Activated CD8-positive, alpha-beta memory T cell treated with anti-CD3 and anti-CD28 coated beads for 4 hours (primary cell): ENCODE results near the gene PRDM2.
A peak's percentile ranks its signal among the peaks of the same experiment; 100 is the strongest.
"Not testable (repeated sequence)": the region's sequence is repeated elsewhere in the genome, so short reads cannot be mapped to it uniquely, and the experiment has no call there.

ENCODE experiments used
- DNase-seq, 2 donors: peaks; one replicate each; pipeline ENCODE4 v3.0.0-alpha.2; 2020; ENCODE audit warnings: low read depth in 2 of 2

PRDM2 gene

DNA sequence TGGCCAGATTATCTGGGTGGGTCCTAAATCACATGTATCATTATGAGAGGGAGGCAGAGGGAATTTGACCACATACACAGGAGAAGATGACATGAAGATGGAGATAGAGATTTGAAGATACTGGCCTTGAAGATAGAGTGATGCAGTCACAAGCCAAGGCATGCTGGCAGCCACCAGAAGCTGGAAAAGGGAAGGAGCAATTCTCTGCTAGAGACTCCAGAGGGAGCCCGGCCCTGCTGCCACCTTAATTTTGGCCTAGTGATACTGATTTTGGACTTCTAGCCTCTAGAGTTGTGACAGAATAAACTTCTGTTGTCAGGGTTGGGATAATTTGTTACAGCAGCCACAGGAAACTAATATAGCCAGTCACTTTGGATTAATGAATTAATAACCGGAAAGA lies 2.2 kb upstream of the PRDM2 start:
- no peak for DNase-seq

DNA sequence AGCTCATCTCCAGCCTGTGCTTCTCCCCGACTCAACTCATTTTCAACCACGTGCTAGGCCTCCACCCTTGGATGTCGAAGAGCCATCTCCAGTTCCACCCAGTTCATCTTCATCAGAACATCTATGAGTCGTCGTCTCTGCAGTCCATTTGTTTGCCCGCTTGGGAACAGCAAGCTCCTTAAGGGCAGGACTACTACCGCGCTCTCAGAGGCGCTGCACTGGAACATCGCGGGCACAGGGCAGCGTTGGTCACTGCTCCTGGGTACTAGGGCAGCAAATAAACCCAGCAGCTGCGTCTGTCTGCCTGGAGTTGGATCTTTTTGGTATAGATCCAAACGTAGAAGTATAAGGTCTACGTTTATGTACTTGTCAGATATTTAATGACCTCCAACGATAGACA lies 478 bp upstream of the PRDM2 start:
- no peak for DNase-seq

DNA sequence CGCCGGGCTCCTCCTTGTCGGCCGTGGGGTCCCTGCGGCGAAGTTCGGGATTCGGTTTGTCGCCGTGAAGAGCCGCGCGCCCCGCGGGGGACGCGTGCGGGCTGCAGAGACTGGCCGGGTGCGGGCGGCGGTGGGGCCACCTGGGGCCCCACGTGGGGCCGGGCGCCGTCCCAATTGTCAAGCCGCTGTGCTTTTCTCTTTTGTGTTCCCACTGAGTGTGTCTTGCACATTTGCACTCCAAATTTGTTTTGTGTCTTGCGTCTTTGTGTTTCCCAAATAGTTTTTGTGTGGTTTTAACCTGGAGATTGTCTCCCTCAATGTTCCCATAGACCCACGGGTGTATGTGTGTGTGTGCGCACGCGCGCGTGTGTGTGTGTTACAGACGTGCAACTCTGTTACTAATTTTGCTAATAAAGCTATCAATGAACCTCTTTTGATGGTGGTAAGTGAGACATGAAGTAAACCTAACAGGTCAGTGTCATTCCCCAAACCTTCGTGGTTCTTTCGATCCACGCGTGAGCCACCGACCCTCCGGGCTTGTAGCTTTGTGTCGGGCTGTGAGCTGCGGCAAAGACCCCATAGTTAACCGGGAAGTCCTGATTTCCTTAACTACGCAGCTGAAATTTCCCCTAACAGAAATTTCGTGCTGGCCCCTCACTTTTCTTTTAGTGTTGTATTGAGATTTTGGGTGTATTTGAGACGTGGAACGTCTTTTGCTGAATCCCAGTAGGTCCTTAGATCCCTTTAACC lies 708 bp downstream of the PRDM2 start:
- peak in 1 of 2 donors; percentile 4 for DNase-seq

DNA sequence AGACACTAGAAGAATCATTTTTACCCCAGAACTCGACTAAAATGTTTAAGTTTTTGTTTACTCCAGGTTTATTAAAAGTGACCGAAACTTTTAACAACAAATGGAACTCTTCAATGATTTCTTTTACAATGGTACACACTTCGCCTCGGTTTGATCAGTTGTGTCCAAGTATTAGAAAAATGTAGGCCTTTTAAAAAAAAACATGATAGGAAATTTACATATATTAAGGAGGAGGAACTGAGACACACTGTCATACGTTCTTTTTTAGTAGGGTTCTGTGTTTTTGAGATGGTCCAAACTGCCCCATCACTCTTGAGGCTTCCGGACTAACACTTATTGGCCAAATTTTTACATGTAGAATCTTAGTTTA lies 1.3 kb downstream of the PRDM2 start:
- DNase-seq: no peak

DNA sequence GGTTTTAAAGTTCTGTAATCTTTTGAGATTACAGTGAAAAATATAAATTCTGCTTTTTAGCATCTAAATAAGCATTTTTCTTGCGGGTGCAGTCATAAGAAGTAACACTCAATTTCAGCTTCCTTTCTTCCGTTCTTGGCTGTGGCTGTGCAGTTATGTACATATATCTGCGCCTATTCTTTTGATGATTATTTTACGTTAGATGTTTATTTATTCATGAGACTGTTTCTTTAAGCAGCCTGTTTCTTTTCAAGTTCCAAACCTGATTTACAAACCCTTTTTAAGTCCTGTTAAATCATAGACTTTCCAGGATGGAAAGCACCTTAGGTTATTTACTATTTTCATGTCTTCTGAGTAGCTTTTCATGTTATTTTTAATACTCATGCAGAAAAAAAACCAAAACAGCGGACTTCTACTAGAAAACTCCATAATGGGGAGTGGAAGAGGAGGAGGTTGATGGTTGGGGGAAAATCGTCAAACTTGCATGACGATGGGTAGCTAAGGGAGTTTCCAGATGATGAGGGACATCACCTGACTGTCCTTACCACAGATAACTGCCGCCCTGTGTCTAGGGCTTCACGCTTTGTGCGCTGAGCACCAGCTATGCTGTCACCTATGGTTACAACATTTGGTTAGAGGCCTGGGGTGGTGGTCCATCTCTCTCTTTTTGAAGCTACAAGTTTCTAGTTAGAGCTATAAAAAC lies 2.6 kb downstream of the PRDM2 start:
- peak in 1 of 2 donors; percentile 42 for DNase-seq

DNA sequence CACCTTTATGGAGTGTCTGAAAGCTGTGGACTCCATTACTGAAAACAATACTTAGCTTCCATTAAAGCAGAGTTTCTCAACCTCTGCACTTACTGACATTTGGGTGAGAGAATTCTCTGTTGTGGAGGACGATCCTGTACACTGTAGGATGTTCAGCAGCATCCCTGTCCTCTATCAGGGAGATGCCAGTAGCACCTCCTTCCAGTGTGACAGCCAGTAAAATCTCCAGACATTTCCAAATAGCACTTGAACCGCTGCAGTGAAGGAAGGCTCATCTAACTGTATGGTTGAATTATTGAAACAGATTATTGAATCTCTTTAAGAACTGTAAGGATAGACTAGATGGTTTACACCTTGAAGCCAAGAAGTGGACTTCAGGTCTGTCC lies 3.1 kb downstream of the PRDM2 start:
- no peak for DNase-seq

DNA sequence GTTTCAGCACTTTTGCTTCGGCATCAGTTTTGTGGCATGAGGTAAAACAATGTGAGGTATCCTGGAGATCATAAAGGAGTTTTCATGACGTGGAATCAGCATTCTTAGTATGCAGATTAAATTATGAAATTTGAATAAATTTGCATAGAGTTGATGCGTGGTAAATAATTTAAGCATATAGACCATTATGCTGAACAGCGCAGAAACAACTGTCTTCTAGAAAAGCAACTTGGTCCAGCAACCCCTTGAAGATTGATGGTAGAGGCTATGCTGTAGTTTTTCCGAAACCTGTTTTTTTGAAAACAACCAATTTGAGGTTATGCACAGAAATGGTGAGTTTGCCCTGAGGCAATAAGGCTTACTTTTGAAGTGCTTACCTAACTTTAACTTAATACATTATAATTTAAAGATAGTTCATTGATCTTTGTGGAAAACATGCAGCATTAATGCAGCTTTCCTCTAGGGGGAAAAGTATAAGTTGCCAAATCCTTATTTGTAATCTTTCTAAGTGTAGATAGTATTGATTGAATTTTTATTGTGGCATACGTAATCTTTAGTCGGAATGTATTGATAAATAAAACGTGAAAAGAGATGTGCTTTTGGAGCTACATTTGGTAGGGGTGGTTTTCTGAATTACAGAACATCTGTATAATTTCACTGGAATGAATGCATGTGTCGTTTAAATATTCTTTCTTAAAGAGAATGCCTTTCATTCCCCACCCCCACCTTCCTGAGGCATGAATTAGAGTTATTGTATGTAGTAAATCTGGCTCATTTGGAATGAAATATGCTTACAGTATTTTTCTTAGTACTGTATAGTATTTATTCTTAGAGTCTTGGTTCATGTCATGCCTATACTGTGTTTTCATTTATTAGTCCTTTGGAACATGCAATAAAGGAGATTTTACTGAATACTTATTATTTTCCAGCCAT lies 3.8 kb downstream of the PRDM2 start:
- DNase-seq: no peak

DNA sequence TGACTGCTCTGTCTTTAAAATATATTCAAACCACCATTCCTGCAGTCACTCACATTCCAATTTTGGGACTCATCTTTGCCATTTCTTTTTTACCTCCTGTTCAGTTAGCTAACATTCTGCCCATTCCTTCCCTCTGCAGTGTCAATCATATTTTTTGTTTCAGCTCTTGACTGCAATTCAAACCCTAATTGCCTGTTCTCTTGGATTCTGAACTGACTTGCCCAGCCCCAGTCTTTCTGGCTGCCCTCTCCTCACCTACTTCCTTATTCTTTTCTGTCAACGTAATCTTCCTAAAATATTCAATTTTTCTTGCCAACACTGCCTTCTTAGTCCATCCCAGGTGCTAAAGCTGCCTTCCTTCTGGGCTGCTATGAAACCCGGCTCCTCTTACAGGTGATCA lies 6.1 kb downstream of the PRDM2 start:
- DNase-seq: no peak

DNA sequence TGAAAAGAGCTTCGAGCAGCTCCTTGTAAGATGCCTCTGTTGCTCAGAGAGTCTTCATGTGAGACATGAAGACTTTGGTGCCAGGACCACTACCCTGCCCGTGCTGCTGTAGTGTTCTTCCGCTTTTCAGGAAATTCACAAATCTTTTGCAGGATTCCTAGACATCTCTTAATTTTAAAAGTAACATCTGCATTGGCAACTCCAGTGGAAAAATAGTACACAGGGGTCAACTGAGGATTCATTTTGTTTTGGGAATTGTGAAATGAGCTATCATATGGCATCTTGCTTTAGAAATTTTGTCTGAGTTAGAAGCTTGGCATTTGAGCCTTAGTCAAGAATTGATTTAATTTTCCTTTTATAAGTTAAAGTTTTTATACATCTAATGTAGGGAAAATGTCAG lies 7.2 kb downstream of the PRDM2 start:
- DNase-seq: no peak

DNA sequence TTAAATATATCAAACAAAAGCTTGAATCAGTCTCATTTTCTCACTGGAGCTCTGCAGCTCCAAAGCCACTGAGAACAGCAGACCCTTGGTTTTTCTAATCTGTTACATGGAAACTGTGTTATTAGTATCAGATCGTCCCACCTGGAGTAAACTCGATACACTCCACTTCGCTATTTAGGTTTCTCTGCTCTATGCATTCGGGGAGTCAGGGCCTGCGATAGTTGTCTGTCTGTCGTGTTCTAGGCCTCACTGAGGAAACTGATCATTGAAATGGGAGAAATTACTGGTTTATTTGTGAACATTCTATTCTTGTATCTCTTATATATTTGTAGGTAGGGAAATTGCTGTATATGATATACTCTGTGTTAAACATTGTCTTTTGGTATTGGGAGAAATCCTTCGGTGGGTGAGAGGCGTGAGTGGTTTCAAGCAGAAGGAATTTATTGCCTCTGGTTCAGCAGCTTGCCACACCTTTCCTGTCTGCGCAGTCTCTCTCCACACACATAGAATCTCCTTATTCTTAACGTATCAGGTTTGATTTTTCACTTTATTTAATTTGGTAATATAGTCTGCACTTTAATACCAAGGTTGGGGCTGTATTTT lies 8.5 kb downstream of the PRDM2 start:
- DNase-seq: no peak

DNA sequence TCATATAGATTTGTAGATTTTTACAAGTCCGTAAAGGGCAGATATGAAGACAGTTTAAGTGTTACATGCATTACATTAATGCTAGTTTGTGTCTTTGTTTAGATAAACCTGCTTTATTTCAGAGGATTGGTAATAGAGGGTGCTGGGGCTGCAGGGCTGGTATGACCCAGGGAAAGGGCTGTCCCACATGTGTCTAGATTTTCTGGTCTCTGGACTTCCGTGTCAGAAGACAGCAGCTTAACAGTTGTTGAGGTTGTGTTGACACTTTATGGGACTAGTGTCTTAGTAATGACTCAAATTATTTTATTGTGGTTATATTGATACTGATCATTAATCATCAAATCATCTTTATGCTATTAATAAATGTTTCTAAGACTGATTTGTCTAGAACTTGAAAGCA lies 10.1 kb downstream of the PRDM2 start:
- no peak for DNase-seq

DNA sequence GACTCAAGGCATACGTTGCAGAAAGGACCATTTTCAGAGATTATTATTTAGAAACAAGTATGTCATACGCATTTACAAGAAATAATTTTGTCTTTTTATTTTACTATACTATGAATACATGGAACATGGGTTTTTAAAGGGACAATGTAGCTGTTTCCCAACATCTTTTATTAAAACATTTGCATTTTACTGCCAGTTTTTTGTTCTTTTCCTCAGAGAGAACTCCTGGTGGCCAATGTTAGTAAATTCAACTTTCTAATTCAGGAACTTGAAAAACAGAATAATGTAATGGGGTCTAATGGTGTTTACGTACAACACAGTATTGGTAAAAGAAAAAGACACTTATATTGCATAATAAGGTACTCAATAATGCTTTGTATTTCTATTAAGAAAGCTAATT lies 14.9 kb downstream of the PRDM2 start:
- no peak for DNase-seq

DNA sequence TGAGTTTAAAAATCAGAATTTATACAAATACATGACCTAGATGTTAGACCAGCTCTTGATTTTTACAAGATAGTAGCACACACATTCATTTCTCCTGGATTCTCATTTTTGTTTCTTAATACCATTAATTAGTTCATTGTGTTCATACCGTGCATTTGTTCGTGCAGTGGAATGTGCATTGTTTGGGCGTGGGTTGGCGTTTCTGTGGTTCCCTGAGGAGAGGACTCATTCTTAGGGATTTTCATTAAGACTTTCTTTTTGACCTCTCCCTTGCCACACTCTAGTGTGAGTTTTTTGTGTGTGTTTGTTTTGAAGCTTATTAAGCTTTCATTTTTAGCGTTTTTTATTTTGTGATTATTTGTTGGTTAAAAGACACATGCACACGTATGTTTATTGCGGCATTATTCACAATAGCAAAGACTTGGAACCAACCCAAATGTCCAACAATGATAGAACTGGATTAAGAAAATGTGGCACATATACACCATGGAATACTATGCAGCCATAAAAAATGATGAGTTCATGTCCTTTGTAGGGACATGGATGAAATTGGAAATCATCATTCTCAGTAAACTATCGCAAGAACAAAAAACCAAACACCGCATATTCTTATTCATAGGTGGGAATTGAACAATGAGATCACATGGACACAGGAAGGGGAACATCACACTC lies 15.8 kb downstream of the PRDM2 start:
- not testable (repeated sequence) for DNase-seq

DNA sequence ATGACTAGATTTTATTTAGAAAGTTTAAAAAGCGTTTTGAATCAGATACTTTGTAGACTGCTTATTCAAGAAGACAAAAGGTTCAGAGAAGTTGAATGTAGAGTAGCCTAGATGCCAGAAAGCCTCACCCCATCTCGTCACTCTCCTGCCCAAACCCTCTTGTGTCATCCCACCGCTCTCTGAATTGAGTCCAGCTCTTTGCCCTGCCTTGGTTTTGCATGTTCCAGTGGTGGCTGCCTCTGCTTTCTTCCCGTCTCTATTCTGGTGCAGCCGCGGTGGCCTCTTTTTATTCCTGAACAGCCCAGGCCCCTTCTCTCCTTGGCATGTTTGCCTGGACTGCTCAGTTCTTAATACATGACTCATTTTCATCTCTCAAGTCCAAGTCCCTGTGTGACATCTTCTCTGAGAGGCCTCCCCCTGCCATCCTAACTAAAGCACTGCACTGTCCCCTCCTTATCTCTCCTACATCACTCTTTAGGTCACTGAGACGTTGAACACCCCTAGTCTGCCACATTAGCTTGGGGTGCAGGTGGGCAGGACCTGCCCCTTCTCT lies 22.9 kb downstream of the PRDM2 start:
- DNase-seq: no peak

DNA sequence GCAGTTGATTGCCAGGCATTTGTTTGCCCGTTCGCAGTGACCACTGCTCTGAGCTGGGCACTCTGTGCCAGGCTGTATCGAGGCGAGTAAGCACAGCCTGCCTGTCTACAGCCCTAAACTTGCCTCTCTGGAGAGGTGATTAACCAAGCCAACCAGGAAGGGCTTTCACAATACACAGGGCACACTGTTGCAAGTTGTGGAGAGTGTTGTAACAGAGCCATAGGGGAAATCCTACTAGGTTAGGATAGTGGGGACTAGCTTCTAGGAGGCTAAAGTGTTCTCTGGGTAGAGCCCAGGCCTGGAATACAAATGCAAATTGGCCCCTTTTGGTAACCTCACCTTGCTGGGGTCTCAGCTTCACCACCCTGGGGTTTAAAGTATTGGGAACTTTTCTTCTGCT lies 23.8 kb downstream of the PRDM2 start:
- DNase-seq: no peak

DNA sequence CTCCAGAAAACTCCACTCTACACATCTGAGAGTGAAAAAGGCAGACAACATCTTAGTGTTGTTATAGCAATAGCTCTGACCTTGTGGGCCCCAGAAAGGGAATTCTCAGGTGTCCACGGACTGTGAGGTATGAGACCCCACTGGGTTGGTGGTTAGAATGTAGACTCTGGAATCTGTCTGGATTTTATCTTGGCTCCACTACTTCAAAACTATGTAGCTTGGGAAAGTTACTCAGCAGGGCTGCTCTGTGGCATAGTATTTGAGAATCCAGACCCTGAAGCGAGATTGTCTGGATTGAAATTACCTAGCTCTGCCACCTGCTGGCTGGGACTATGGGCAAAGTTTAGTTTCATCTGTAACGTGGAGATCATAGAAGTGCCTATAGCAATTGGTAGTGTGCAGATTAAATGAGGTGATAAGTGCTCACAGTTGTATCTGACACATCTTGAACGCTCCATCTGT lies 25.8 kb downstream of the PRDM2 start:
- no peak for DNase-seq

DNA sequence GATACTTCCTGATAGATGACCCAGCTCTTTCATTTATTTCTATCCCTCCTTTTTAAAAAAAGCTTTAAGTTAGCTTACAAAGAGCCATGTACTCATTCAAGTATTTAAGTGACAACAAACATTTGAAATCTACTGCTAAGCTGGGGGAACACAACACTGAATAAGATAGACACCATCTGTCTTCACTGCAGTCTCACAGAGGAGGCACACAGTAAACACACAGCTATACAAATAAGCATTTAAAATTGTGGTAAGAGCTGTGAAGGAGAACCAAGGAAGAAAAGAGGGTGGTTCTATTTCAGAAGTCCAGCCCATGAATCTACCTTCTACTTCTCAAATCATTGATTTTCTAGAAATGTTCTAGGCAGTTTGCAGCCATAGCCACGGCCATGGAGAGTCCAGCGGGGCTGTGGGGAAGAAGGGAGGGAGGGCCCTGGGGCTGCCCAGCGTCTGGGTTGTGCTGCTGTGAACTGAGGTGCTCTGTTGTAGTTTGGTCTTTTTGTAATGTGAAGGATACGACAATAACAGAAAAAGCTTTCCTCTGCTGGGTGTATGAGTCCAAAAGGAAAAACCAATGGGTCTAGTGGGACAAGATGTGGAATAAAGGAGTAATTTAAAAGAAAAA lies 28.2 kb downstream of the PRDM2 start:
- DNase-seq: no peak

DNA sequence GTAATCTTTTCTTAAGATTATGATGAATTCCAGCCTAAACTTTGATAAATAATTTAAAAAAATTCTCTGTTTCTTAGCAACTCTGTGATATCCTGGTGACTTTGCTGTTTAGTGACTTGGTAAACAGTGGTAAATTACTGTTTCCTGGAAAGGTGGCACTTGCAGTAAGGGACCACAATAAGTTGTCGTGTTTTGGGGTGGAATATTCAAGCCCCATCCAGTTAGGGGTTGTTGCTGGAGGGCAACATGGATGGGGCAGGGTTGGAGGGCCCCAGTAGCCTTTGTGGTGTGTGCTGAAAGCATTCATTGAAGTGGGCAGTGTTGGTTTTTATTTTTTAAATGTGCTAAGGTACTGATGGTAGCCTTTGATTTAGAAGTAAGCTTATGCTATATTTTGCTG lies 30.3 kb downstream of the PRDM2 start:
- no peak for DNase-seq

DNA sequence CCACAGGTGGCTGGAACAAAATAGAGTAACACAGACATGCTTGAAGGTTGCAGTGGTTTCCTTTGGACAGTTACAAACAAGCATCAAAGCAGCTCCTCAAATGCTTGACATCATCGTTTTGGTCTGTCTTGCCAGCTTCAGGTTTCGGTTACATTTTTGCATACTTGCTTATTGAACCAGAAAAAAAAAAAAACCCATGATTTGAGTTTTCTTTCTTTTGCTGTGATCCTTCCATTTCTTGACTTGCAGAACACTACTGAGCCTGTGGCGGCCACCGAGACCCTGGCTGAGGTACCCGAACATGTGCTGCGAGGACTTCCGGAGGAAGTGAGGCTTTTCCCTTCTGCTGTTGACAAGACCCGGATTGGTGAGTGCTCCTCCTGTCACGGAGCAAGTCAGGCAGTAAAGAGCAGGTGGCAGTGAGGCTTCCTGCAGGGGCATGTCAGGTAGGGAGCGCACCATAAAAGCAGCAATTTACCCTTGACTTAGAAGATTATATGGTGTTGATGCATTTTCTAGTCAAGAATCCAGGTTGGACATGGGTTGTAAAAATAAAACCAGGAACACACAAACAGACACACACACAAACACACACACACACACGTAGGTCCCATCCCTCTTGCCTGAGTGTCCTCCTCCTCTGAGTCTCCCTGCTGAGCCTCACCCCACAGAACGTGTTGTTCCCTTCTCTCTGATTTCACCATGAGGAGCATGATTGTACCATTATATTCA lies 30.9 kb downstream of the PRDM2 start:
- DNase-seq: peak; percentile 52 to 66

DNA sequence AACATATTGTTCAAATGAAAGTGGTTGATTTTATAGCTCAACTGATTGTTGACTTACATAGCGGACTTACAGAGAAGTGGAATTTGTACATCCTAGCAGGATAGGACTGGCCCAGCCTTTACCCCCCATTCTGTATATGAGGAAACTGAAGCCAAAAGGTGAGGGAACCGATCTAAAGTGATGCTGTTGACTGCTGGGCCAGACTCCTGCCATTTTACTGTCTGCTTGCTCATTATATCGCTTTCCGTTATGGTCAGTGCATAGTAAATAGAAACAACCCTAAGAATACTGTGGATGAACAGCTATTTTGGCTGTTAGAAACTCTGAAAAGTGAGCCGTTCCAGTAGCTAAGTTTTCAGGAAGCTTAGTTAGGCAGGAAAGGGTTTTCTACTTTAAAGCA lies 31.9 kb downstream of the PRDM2 start:
- DNase-seq: no peak
